ENCODE results near the gene GPR39. TPM values are rescaled to one million over a fixed set of nuclear protein-coding genes. Genes with fewer than 3 reads are reported as not detected.
A peak's percentile ranks its signal among the peaks of the same experiment; 100 is the strongest.
"Not testable (repeated sequence)": the region's sequence is repeated elsewhere in the genome, so short reads cannot be mapped to it uniquely, and the experiment has no call there.

Gene GPR39
- total and polyA plus RNA-seq, 2 donors: 0.09 to 1.0 TPM

GRCh38 chr2:132522901-132523300, 106.3 kb downstream of the GPR39 start:
- WGBS: 71% methylated on average over 4 of the region's 4 CpGs
- H3K27ac ChIP-seq (ENCODE audit: low read depth in 1 of 2, low read length in 1 of 2): no peak overlapping the region
- no peak for DNase-seq (ENCODE audit: low read depth in 6 of 9, low spot score in 9 of 9)

GRCh38 chr2:132537061-132537460, 120.5 kb downstream of the GPR39 start:
- WGBS: 63% methylated on average over 1 of the region's 1 CpG
- H3K4me1 ChIP-seq (ENCODE audit: control insufficient read depth in 2 of 2, insufficient read depth in 2 of 2, low read length in 2 of 2); H3K27ac ChIP-seq (ENCODE audit: low read depth in 1 of 2, low read length in 1 of 2); H3K27me3 ChIP-seq (ENCODE audit: control insufficient read depth in 2 of 2, insufficient read depth in 1 of 2, low read length in 1 of 2); H3K4me3 ChIP-seq (ENCODE audit: low read length in 2 of 2); DNase-seq (ENCODE audit: low read depth in 6 of 9, low spot score in 9 of 9); H3K36me3 ChIP-seq (ENCODE audit: control insufficient read depth in 2 of 2, insufficient read depth in 2 of 2, low read length in 1 of 2); H3K9me3 ChIP-seq (ENCODE audit: control insufficient read depth in 2 of 2, insufficient read depth in 1 of 2, low read length in 1 of 2): not testable (repeated sequence)

More at GRCh38 chr2:132522901-132523300, 106.3 kb downstream of the GPR39 start:
- Histone ChIP-seq H3K4me1 (ENCODE audit: control insufficient read depth in 2 of 2, insufficient read depth in 2 of 2, low read length in 2 of 2) (no peaks in the 10 kb centered on the region), H3K4me3 (ENCODE audit: low read length in 2 of 2) (no peak overlapping the region), H3K36me3 (ENCODE audit: control insufficient read depth in 2 of 2, insufficient read depth in 2 of 2, low read length in 1 of 2) (no peaks in the 10 kb centered on the region), H3K9me3 (ENCODE audit: control insufficient read depth in 2 of 2, insufficient read depth in 1 of 2, low read length in 1 of 2) (no peaks in the 10 kb centered on the region), H3K27me3 (ENCODE audit: control insufficient read depth in 2 of 2, insufficient read depth in 1 of 2, low read length in 1 of 2) (no peaks in the 10 kb centered on the region)

GRCh38 chr2:132538331-132538855, 121.8 kb downstream of the GPR39 start:
- no peak overlapping the region for H3K27ac ChIP-seq (ENCODE audit: low read depth in 1 of 2, low read length in 1 of 2)
- no peaks in the 10 kb centered on the region for H3K27me3 ChIP-seq (ENCODE audit: control insufficient read depth in 2 of 2, insufficient read depth in 1 of 2, low read length in 1 of 2)
- no peaks in the 10 kb centered on the region for H3K9me3 ChIP-seq (ENCODE audit: control insufficient read depth in 2 of 2, insufficient read depth in 1 of 2, low read length in 1 of 2)
- H3K36me3 ChIP-seq (ENCODE audit: control insufficient read depth in 2 of 2, insufficient read depth in 2 of 2, low read length in 1 of 2): no peaks in the 10 kb centered on the region
- no peaks in the 10 kb centered on the region for H3K4me1 ChIP-seq (ENCODE audit: control insufficient read depth in 2 of 2, insufficient read depth in 2 of 2, low read length in 2 of 2)
- DNase-seq (ENCODE audit: low read depth in 6 of 9, low spot score in 9 of 9): no peak
- 70% methylated on average over 4 of the region's 4 CpGs for WGBS
- H3K4me3 ChIP-seq (ENCODE audit: low read length in 2 of 2): no peak overlapping the region

- H3K4me3 ChIP-seq (ENCODE audit: low read length in 2 of 2): no peak overlapping the region
- no peak overlapping the region for H3K27ac ChIP-seq (ENCODE audit: low read depth in 1 of 2, low read length in 1 of 2)
- peaks cover 0 to 6% of the 10 kb centered on the region in 2 donors for H3K9me3 ChIP-seq (ENCODE audit: control insufficient read depth in 2 of 2, insufficient read depth in 1 of 2, low read length in 1 of 2)
- DNase-seq (ENCODE audit: low read depth in 6 of 9, low spot score in 9 of 9): no peak
- no peaks in the 10 kb centered on the region for H3K36me3 ChIP-seq (ENCODE audit: control insufficient read depth in 2 of 2, insufficient read depth in 2 of 2, low read length in 1 of 2)
- H3K27me3 ChIP-seq (ENCODE audit: control insufficient read depth in 2 of 2, insufficient read depth in 1 of 2, low read length in 1 of 2): no peaks in the 10 kb centered on the region
- H3K4me1 ChIP-seq (ENCODE audit: control insufficient read depth in 2 of 2, insufficient read depth in 2 of 2, low read length in 2 of 2): no peaks in the 10 kb centered on the region
- 66% methylated on average over 4 of the region's 4 CpGs for WGBS
Observed at GRCh38 chr2:132540166-132540565, 123.6 kb downstream of the GPR39 start.

- H3K27me3 ChIP-seq (ENCODE audit: control insufficient read depth in 2 of 2, insufficient read depth in 1 of 2, low read length in 1 of 2): no peaks in the 10 kb centered on the region
- peaks cover 0 to 6% of the 10 kb centered on the region in 2 donors for H3K9me3 ChIP-seq (ENCODE audit: control insufficient read depth in 2 of 2, insufficient read depth in 1 of 2, low read length in 1 of 2)
- H3K4me1 ChIP-seq (ENCODE audit: control insufficient read depth in 2 of 2, insufficient read depth in 2 of 2, low read length in 2 of 2): no peaks in the 10 kb centered on the region
- H3K4me3 ChIP-seq (ENCODE audit: low read length in 2 of 2): no peak overlapping the region
- WGBS: 65% methylated on average over 4 of the region's 4 CpGs
- no peak for DNase-seq (ENCODE audit: low read depth in 6 of 9, low spot score in 9 of 9)
- H3K27ac ChIP-seq (ENCODE audit: low read depth in 1 of 2, low read length in 1 of 2): no peak overlapping the region
- no peaks in the 10 kb centered on the region for H3K36me3 ChIP-seq (ENCODE audit: control insufficient read depth in 2 of 2, insufficient read depth in 2 of 2, low read length in 1 of 2)
Observed at GRCh38 chr2:132542953-132543569, 126.5 kb downstream of the GPR39 start.

GRCh38 chr2:132544006-132544630, 127.5 kb downstream of the GPR39 start:
- DNase-seq (ENCODE audit: low read depth in 6 of 9, low spot score in 9 of 9): no peak
- WGBS: 88% methylated on average over 1 of the region's 1 CpG
- no peak overlapping the region for H3K4me3 ChIP-seq (ENCODE audit: low read length in 2 of 2)
- no peaks in the 10 kb centered on the region for H3K27me3 ChIP-seq (ENCODE audit: control insufficient read depth in 2 of 2, insufficient read depth in 1 of 2, low read length in 1 of 2)
- no peaks in the 10 kb centered on the region for H3K36me3 ChIP-seq (ENCODE audit: control insufficient read depth in 2 of 2, insufficient read depth in 2 of 2, low read length in 1 of 2)
- peaks cover 0 to 6% of the 10 kb centered on the region in 2 donors for H3K9me3 ChIP-seq (ENCODE audit: control insufficient read depth in 2 of 2, insufficient read depth in 1 of 2, low read length in 1 of 2)
- no peaks in the 10 kb centered on the region for H3K4me1 ChIP-seq (ENCODE audit: control insufficient read depth in 2 of 2, insufficient read depth in 2 of 2, low read length in 2 of 2)
- H3K27ac ChIP-seq (ENCODE audit: low read depth in 1 of 2, low read length in 1 of 2): no peak overlapping the region

- Histone ChIP-seq H3K4me3 (ENCODE audit: low read length in 2 of 2) (no peak overlapping the region), H3K36me3 (ENCODE audit: control insufficient read depth in 2 of 2, insufficient read depth in 2 of 2, low read length in 1 of 2) (no peaks in the 10 kb centered on the region), H3K27ac (ENCODE audit: low read depth in 1 of 2, low read length in 1 of 2) (no peak overlapping the region), H3K9me3 (ENCODE audit: control insufficient read depth in 2 of 2, insufficient read depth in 1 of 2, low read length in 1 of 2) (peaks cover 0 to 6% of the 10 kb centered on the region in 2 donors), H3K27me3 (ENCODE audit: control insufficient read depth in 2 of 2, insufficient read depth in 1 of 2, low read length in 1 of 2) (no peaks in the 10 kb centered on the region), H3K4me1 (ENCODE audit: control insufficient read depth in 2 of 2, insufficient read depth in 2 of 2, low read length in 2 of 2) (no peaks in the 10 kb centered on the region)
- WGBS: 23% methylated on average over 5 of the region's 5 CpGs
- DNase-seq (ENCODE audit: low read depth in 6 of 9, low spot score in 9 of 9): peak; percentile 11 to 55 (median 23)
Observed at GRCh38 chr2:132547090-132547687, 130.6 kb downstream of the GPR39 start.

- no peaks in the 10 kb centered on the region for H3K27me3 ChIP-seq (ENCODE audit: control insufficient read depth in 2 of 2, insufficient read depth in 1 of 2, low read length in 1 of 2)
- H3K9me3 ChIP-seq (ENCODE audit: control insufficient read depth in 2 of 2, insufficient read depth in 1 of 2, low read length in 1 of 2): no peaks in the 10 kb centered on the region
- WGBS: 87% methylated on average over 11 of the region's 11 CpGs
- no peak overlapping the region for H3K4me3 ChIP-seq (ENCODE audit: low read length in 2 of 2)
- H3K36me3 ChIP-seq (ENCODE audit: control insufficient read depth in 2 of 2, insufficient read depth in 2 of 2, low read length in 1 of 2): no peaks in the 10 kb centered on the region
- H3K4me1 ChIP-seq (ENCODE audit: control insufficient read depth in 2 of 2, insufficient read depth in 2 of 2, low read length in 2 of 2): no peaks in the 10 kb centered on the region
- no peak overlapping the region for H3K27ac ChIP-seq (ENCODE audit: low read depth in 1 of 2, low read length in 1 of 2)
- no peak for DNase-seq (ENCODE audit: low read depth in 6 of 9, low spot score in 9 of 9)
Observed at GRCh38 chr2:132549935-132550670, 133.5 kb downstream of the GPR39 start.

- no peaks in the 10 kb centered on the region for H3K36me3 ChIP-seq (ENCODE audit: control insufficient read depth in 2 of 2, insufficient read depth in 2 of 2, low read length in 1 of 2)
- no peak for DNase-seq (ENCODE audit: low read depth in 6 of 9, low spot score in 9 of 9)
- no peak overlapping the region for H3K27ac ChIP-seq (ENCODE audit: low read depth in 1 of 2, low read length in 1 of 2)
- H3K4me3 ChIP-seq (ENCODE audit: low read length in 2 of 2): no peak overlapping the region
- WGBS: 88% methylated on average over 2 of the region's 2 CpGs
- no peaks in the 10 kb centered on the region for H3K9me3 ChIP-seq (ENCODE audit: control insufficient read depth in 2 of 2, insufficient read depth in 1 of 2, low read length in 1 of 2)
- no peaks in the 10 kb centered on the region for H3K4me1 ChIP-seq (ENCODE audit: control insufficient read depth in 2 of 2, insufficient read depth in 2 of 2, low read length in 2 of 2)
- no peaks in the 10 kb centered on the region for H3K27me3 ChIP-seq (ENCODE audit: control insufficient read depth in 2 of 2, insufficient read depth in 1 of 2, low read length in 1 of 2)
Observed at GRCh38 chr2:132550946-132551345, 134.3 kb downstream of the GPR39 start.

Data from thymus (tissue), 11 donors.